Activated naive CD4-positive, alpha-beta T cell treated with anti-CD3 and anti-CD28 coated beads, Interleukin-2, amount 10 ng/mL, durations not matched to agents 7 days and 5 days (primary cell): ENCODE data around the gene ZMAT5.

Experiments
- CTCF ChIA-PET: fragments of 350-600 bp; sonication (Branson Sonifier 250); formaldehyde crosslinking; loops from one replicate; lab custom pipeline; 2021; ENCODE audit warnings: antibody characterized with exemption; lab: Charles Lee
- DNase-seq: peaks from one replicate; pipeline ENCODE4 v3.0.0-alpha.2; 2020
- H3K27ac Mint-ChIP-seq: one replicate; pipeline ENCODE4 v1.8.0; 2021; ENCODE audit warnings: mild to moderate bottlenecking, moderate library complexity, mixed read lengths
- H3K27me3 Mint-ChIP-seq: one replicate; pipeline ENCODE4 v1.8.0; 2021; ENCODE audit warnings: mild to moderate bottlenecking, mixed read lengths
- H3K36me3 Mint-ChIP-seq: one replicate; pipeline ENCODE4 v1.8.0; 2021; ENCODE audit warnings: mixed read lengths
- H3K4me1 Mint-ChIP-seq: one replicate; pipeline ENCODE4 v1.8.0; 2021; ENCODE audit warnings: mixed read lengths
- H3K4me3 Mint-ChIP-seq: one replicate; pipeline ENCODE4 v1.8.0; 2021; ENCODE audit warnings: mild to moderate bottlenecking, moderate library complexity, mixed read lengths
- H3K9me3 Mint-ChIP-seq: one replicate; pipeline ENCODE4 v1.8.0; 2021; ENCODE audit warnings: mixed read lengths

The ZMAT5 gene, protein sequence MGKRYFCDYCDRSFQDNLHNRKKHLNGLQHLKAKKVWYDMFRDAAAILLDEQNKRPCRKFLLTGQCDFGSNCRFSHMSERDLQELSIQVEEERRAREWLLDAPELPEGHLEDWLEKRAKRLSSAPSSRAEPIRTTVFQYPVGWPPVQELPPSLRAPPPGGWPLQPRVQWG

DNA sequence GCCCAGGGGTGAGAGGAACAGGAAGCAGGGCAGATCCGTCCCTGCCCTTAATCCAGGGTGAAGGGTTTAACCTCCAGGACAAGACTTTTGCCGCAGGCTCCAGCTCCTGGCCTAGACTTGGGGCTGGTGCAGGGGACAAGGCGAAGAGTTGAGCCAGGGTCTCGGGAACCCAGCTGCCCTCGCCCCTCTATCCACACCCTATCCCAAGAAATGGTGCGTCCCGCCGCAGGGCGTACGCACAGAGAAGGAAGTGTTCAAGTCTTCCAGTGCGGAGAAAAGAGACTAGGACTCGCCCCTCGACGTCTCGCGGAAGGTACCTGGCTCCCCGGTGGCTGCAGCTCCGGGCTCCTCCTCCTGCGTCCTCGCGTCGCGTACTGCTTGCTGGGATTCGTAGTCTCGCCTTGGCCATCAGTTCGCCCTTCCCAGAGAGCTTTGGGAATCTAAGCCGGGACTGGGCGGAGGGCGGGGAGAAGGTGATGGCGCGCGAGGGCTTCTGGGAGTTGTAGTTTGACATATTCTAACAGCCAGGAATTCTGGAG is at the start of gene ZMAT5:
TSS of gene ZMAT5 (minus strand) at position 376 of the 539 bp plus-strand sequence. CDS start 18,463 bp downstream, outside the sequence.
- Mint-ChIP-seq H3K4me1 (peaks cover 39% of the 10 kb centered on the region), H3K27ac (peak within 1 kb of the TSS; percentile 91), H3K36me3 (peaks cover 20% of the 10 kb centered on the region), H3K9me3 (no peaks in the 10 kb centered on the region), H3K4me3 (peak within 1 kb of the TSS; percentile 99), H3K27me3 (no peaks in the 10 kb centered on the region)
- peak; percentile 97 for DNase-seq
- CTCF ChIA-PET = interaction anchor here (1.1 to 1.4 kb wide), 3 partner anchors 13 to 238 kb away, joined by 3 to 5 read pairs (median 3); no protein-coding TSS in a partner anchor

DNA sequence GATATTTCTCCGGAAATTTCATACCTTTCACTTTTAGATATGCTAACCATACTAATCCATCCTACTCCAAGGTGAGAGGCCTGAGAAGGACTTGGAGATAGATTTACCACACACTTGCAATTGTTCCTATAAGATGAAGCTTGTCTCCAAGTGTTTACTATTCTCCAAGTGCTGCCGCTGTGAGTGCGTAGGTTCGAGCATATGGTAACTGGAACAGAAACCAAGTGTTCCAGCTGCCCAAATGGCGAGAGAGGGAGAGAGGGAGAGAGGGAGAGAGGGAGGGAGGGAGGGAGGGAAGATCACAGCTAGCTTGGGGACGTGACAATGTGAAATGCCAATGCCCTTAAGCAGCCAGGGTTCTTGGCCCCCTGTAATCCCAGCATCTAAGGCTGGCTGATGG is 49.7 kb upstream of the ZMAT5 start:
- no peak for DNase-seq
- Mint-ChIP-seq H3K36me3 (peaks cover 59% of the 10 kb centered on the region), H3K4me3 (no peak overlapping the region), H3K27ac (no peak overlapping the region), H3K27me3 (no peaks in the 10 kb centered on the region), H3K9me3 (no peaks in the 10 kb centered on the region), H3K4me1 (peaks cover 5% of the 10 kb centered on the region)
- CTCF ChIA-PET = interaction anchor here (0.8 kb wide), 1 partner anchor 181 kb away, joined by 3 read pairs; no protein-coding TSS in a partner anchor

DNA sequence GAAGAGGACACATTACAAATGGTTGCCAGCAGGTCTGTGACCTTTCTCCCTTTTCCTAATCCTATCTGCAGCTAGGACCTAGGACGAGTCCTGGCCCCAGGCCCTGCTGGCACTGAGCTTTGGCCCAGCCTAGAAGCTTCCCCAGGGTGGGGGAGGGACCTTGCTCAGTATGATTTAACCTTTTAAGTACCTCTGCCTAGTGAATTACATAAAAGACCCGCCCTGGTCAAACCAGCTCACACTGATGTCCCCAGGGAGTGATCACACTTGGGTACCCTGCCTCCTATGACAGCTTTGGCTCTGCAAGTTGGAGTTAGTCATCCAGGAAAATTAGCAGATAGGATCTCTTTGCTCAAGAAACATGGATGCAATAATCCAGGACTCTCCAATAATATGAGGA is 49.3 kb upstream of the ZMAT5 start:
- Mint-ChIP-seq H3K36me3 (peaks cover 57% of the 10 kb centered on the region), H3K27me3 (no peaks in the 10 kb centered on the region), H3K4me1 (peaks cover 1% of the 10 kb centered on the region), H3K4me3 (no peak overlapping the region), H3K9me3 (no peaks in the 10 kb centered on the region), H3K27ac (no peak overlapping the region)
- CTCF ChIA-PET = interaction anchor here (0.8 kb wide), 1 partner anchor 182 kb away, joined by 3 read pairs; no protein-coding TSS in a partner anchor
- DNase-seq = no peak

DNA sequence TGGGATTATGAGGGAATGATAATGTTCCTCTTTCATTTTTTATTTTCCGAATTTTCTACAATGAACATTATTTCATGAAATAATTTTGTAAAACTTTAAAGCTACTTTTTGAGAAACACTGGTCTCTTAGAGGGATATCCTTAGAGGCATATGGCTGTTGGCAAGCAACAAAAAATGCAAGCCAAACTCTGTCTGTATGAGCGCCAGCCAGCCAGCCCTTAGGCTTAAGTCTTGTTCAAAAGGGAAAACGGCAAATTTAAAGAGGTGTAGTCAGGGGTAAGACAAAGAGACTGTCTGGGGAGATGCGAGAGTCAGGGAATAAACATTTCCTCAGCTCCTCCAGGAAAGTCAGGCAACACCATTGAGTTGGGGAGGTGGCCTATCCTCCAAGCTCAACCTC is 48.8 kb upstream of the ZMAT5 start:
- no peaks in the 10 kb centered on the region for H3K9me3 Mint-ChIP-seq
- H3K4me1 Mint-ChIP-seq = no peaks in the 10 kb centered on the region
- H3K4me3 Mint-ChIP-seq = no peak overlapping the region
- DNase-seq = no peak
- CTCF ChIA-PET = interaction anchor here (0.8 kb wide), 1 partner anchor 182 kb away, joined by 3 read pairs; no protein-coding TSS in a partner anchor
- H3K27me3 Mint-ChIP-seq = no peaks in the 10 kb centered on the region
- no peak overlapping the region for H3K27ac Mint-ChIP-seq
- peaks cover 59% of the 10 kb centered on the region for H3K36me3 Mint-ChIP-seq

DNA sequence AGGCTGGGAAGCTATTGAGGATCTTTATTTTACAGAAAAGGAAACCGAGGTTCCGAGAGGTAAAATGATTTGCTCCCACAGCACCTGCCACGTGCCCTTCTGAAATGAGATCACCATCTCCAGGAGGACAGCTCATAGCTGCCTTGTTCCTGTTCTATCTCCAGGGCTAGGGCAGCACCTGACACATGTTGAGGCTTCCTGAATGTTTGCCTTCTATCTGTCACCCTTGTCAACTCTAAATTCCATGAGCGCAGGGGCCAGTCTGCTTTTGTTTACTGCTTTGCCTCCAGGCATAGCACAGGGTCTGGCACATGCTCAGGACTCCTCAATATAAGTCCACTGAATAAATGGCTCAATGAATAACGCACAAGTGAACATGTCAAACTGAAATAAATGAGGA is 47.2 kb upstream of the ZMAT5 start:
- no peak for DNase-seq
- Mint-ChIP-seq H3K27ac (no peak overlapping the region), H3K4me1 (no peaks in the 10 kb centered on the region), H3K36me3 (peaks cover 59% of the 10 kb centered on the region), H3K9me3 (no peaks in the 10 kb centered on the region), H3K27me3 (no peaks in the 10 kb centered on the region), H3K4me3 (no peak overlapping the region)
- CTCF ChIA-PET = no interaction called here

DNA sequence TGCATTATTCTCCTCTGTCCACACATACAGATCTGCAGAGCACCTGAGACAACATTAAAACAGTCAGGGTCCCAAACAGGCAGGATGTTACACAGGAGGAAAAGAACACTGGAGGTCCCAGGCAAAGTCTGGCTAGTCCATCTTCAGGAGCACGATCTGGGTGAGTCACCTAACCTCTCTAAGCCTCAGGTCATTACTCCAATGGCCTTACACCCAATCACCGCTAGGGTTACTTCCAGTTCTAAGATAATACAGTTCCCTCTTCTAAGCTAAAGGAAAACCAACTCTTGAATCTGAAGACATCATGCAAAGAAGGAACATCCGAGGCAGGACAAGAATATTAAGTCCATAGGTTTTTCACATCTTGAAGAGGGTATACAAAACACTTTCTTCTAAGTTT is 46.8 kb upstream of the ZMAT5 start:
- Mint-ChIP-seq H3K27me3 (no peaks in the 10 kb centered on the region), H3K27ac (no peak overlapping the region), H3K4me3 (no peak overlapping the region), H3K4me1 (no peaks in the 10 kb centered on the region), H3K36me3 (peaks cover 56% of the 10 kb centered on the region), H3K9me3 (no peaks in the 10 kb centered on the region)
- no peak for DNase-seq
- CTCF ChIA-PET = no interaction called here

DNA sequence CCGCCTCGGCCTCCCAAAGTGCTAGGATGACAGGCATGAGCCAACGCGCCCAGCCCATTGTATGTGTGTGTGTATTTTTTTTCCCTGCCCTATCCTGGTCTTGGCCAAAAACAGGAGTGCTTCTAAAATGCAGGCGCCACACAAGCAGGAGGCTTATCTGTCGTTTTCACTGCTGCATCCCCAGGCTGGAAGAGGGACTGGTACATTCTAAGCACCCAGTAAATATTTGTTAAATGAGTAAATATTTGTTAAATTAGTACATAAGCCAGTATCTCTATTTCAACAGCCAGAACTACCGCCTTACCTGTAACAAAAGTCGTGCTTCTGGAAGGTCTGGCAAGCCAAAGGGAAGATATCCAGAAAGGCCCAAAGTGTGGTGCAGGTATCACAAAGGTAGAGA is 46.3 kb upstream of the ZMAT5 start:
- CTCF ChIA-PET = no interaction called here
- Mint-ChIP-seq H3K4me1 (no peaks in the 10 kb centered on the region), H3K9me3 (no peaks in the 10 kb centered on the region), H3K4me3 (no peak overlapping the region), H3K27me3 (no peaks in the 10 kb centered on the region), H3K27ac (no peak overlapping the region), H3K36me3 (peaks cover 56% of the 10 kb centered on the region)
- DNase-seq = no peak

DNA sequence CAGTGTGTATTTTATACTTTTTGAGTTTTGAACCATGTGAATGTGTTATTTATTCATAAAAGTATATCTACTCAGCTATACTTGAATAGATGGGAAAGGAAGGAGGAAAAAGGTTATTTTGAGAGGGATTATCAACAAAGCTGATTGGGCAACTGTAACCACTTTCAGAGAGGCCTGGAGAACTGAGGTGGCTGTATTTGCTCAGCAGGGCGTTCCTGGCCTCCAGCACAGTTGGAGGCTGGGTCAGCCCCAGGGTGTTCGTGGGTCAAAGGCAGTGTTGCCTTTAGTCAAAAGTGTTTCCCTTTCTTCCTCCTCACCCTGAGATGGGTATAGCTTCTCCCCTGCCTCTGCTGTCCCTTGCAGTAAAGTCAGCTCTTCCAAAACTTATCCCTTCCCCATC is 44.6 kb upstream of the ZMAT5 start:
- Mint-ChIP-seq H3K4me1 (no peaks in the 10 kb centered on the region), H3K9me3 (no peaks in the 10 kb centered on the region), H3K36me3 (peaks cover 59% of the 10 kb centered on the region), H3K27ac (no peak overlapping the region), H3K4me3 (no peak overlapping the region), H3K27me3 (no peaks in the 10 kb centered on the region)
- CTCF ChIA-PET = interaction anchor here (0.6 kb wide), 1 partner anchor 49 kb away, joined by 3 read pairs; no protein-coding TSS in a partner anchor
- no peak for DNase-seq

DNA sequence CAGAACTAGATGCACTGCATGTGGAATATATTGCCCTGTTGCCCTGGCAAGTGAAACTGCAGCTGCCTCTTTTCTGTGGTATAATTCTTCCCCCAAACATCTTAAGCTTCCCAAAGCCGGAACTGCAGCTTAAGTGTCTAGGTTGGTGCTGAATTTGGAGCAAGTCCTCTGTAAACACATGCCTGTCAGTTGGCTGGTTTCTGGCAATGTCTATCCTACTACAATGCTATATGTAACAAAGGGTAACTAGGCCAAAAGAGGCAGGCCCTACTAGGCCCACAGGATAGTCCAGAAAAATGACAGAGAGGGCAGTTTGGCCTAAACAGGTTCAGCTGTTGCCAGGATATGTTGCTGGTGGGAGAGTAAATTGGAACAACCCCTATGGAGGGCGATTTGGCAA is 43.4 kb upstream of the ZMAT5 start:
- H3K4me1 Mint-ChIP-seq = no peaks in the 10 kb centered on the region
- H3K27ac Mint-ChIP-seq = no peak overlapping the region

DNA sequence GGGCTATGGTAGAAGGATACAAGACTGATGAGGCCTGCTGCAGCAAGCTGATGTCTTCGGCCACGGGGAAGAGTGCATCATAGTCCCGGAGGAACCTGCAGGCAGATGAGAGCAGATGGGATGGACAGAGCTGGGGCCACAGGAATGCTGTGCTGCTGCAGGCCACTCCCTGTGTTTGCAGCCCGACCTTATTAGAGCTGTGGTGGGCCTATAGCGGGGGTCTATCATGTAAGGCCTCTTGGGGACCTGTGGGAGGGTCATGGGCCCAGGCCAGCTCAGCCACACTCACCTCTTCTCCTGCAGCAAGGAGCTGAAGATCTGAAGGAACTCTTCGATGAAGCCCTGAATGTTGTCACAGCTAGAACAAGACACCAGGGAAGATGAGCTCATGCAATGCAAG is 39.4 kb upstream of the ZMAT5 start:
- Mint-ChIP-seq H3K4me3 (no peak overlapping the region), H3K36me3 (peaks cover 50% of the 10 kb centered on the region), H3K27ac (no peak overlapping the region), H3K27me3 (no peaks in the 10 kb centered on the region), H3K9me3 (no peaks in the 10 kb centered on the region), H3K4me1 (no peaks in the 10 kb centered on the region)
- CTCF ChIA-PET = interaction anchor here (0.9 kb wide), 1 partner anchor 79 kb away, joined by 3 read pairs; no protein-coding TSS in a partner anchor
- no peak for DNase-seq

More for the DNA sequence above, 43.4 kb upstream of the ZMAT5 start:
- DNase-seq = no peak
- Mint-ChIP-seq H3K36me3 (peaks cover 62% of the 10 kb centered on the region), H3K27me3 (no peaks in the 10 kb centered on the region), H3K4me3 (no peak overlapping the region), H3K9me3 (no peaks in the 10 kb centered on the region)
- CTCF ChIA-PET = no interaction called here

DNA sequence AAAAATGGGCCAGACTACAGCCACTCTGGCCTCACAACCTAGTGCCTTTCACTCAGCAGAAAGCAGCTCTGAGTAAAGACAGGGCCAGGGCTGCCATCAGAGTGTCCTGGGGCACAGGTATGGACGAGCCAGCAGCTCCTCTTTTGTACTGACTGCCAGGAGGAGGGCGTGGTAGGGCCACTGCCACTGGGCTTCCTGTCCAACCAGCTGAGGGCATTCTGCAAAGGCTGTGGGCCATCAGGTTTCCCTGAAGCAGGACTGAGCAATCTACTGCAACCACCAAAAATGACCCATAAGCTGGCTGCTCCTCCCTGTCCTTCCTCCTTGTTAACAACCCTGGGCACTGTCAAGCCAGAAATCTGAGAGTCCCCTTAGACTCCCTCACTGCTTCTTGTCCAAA is 38.2 kb upstream of the ZMAT5 start:
- H3K36me3 Mint-ChIP-seq = peaks cover 52% of the 10 kb centered on the region

DNA sequence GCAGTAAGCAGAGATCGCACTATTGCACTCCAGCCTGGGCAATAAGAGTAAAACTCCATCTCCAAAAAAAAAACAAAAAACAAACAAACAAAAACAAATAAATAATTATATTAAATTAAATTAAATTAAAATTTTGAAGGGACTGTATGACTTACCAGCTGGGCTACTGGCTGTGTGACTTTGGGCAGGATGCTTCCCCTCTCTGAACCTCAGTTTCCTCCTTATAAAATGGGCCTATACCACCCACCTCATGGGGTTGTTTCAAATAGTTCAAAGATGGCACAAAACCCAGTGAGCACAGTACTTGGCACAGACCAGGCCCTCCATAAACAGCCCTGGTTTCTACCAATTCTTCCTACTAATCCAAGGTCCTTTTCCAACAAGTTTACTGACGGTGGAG is 36.4 kb upstream of the ZMAT5 start:
- peaks cover 60% of the 10 kb centered on the region for H3K36me3 Mint-ChIP-seq
- no peaks in the 10 kb centered on the region for H3K27me3 Mint-ChIP-seq
- CTCF ChIA-PET = interaction anchor here (0.6 kb wide), 1 partner anchor 287 kb away, joined by 4 read pairs; no protein-coding TSS in a partner anchor
- no peak overlapping the region for H3K4me3 Mint-ChIP-seq
- H3K4me1 Mint-ChIP-seq = peaks cover 10% of the 10 kb centered on the region
- H3K9me3 Mint-ChIP-seq = no peaks in the 10 kb centered on the region
- H3K27ac Mint-ChIP-seq = no peak overlapping the region
- no peak for DNase-seq

More for the DNA sequence above, 38.2 kb upstream of the ZMAT5 start:
- Mint-ChIP-seq H3K4me3 (no peak overlapping the region), H3K9me3 (no peaks in the 10 kb centered on the region), H3K27ac (no peak overlapping the region), H3K4me1 (no peaks in the 10 kb centered on the region), H3K27me3 (no peaks in the 10 kb centered on the region)
- DNase-seq = no peak
- CTCF ChIA-PET = interaction anchor here (0.6 kb wide), 1 partner anchor 8 kb away, joined by 3 read pairs; no protein-coding TSS in a partner anchor

DNA sequence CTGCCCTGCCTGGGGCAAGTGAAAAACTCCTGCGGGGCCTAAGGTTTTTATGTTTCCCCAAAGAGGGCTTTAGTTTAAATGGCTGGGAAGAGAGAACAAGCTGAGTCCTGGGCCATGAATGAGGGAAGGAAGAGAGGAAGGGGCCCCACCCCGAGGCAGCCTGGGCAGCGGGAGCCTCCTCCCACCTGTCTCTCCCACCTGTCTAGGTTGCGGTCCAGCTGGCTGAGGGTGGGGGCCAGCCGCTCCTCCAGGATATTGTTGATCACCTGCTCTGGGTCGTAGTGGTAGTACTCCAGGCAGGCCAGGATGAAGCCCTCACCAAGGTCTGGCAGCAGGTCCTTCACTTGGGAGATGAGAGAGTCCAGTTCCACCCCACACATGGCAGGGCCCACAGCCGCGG is 35.0 kb upstream of the ZMAT5 start:
- CTCF ChIA-PET = no interaction called here
- H3K27ac Mint-ChIP-seq = no peak overlapping the region
- H3K4me1 Mint-ChIP-seq = peaks cover 20% of the 10 kb centered on the region
- H3K4me3 Mint-ChIP-seq = no peak overlapping the region
- H3K27me3 Mint-ChIP-seq = no peaks in the 10 kb centered on the region
- H3K36me3 Mint-ChIP-seq = peaks cover 57% of the 10 kb centered on the region
- no peaks in the 10 kb centered on the region for H3K9me3 Mint-ChIP-seq
- no peak for DNase-seq

DNA sequence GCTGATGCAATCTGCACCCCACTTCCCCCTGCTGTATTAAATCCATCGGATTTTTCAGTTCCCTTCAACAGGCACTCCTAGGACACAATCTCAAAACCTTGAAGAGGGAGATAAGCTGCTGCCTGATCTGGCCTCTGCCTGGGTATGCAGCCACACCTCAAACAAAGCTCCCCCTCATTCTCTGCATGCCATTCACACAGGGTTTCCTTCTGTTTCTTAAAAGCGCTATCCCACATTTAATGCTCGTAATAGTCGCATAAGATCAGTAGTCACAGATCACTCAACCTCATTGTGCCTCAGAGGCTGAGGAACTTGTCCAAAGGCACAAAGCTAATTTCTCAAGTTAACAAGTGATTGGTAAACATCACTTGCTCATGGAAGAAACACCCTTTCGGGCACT is 34.3 kb upstream of the ZMAT5 start:
- peaks cover 55% of the 10 kb centered on the region for H3K36me3 Mint-ChIP-seq
- CTCF ChIA-PET = no interaction called here
- H3K4me1 Mint-ChIP-seq = peaks cover 20% of the 10 kb centered on the region
- H3K27ac Mint-ChIP-seq = no peak overlapping the region
- no peak overlapping the region for H3K4me3 Mint-ChIP-seq
- H3K9me3 Mint-ChIP-seq = no peaks in the 10 kb centered on the region
- DNase-seq = no peak
- no peaks in the 10 kb centered on the region for H3K27me3 Mint-ChIP-seq

DNA sequence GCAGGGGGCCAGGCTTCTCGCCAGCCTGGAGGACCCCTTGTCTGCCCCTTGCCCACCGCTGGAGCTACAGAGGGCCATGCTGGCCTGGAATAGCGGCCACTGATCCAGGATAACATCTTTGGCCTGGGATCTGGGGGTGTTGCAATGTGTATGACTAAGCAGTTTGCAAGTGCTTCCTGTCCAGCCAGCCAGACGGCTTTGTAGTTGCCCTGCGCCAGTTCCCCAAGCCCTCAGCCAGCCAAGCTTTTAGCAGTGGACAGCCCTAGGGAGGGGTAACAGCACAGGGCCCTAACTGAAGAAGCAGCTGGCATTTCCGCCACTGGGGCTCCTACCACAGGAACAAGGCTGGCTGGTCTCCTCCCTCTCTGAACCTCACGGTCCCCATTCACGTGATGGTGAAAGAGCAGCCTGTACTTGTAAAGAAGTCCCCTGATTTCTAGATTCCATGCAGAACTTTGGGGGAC is 32.4 kb upstream of the ZMAT5 start:
- no peak for DNase-seq
- CTCF ChIA-PET = no interaction called here
- no peak overlapping the region for H3K27ac Mint-ChIP-seq
- no peaks in the 10 kb centered on the region for H3K9me3 Mint-ChIP-seq
- H3K4me1 Mint-ChIP-seq = peaks cover 20% of the 10 kb centered on the region
- H3K36me3 Mint-ChIP-seq = peaks cover 50% of the 10 kb centered on the region
- H3K4me3 Mint-ChIP-seq = no peak overlapping the region
- H3K27me3 Mint-ChIP-seq = no peaks in the 10 kb centered on the region
